Measurements from ENCODE around the gene PKP1.

The PKP1 gene

GRCh38 chr1:201376464-201377374 is 93.4 kb downstream of the PKP1 start:
- DNase-seq, result no peak

DNA sequence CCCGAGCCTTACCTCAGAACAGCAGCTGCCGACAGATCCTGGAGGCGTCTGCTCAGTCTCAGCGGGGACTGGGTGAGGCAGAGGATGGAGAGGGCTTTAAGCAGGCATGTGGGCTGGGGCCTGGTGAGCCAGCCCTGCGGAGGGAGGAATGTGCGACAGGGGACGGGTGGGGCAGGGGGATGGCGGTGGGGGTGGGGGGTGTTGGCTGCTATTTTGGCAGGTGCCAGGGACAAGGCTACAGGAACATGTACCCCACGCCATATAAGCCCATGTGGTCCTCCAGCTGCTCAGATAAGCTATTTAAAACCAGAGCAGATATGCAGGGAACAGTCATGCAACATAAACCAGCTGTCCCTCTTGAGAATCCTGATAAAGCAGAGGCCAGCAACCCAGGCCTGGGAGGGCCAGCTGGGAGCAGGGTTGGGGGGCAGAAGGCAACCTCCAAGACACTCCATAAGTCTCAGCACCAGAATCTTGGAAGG is 94.3 kb downstream of the PKP1 start, which contains the start of gene TNNT2:
TNNT2 (minus strand) TSS at position 70 of the 482 bp plus-strand sequence. CDS start 4,426 bp downstream, outside the sequence.
- no peak for DNase-seq

DNA sequence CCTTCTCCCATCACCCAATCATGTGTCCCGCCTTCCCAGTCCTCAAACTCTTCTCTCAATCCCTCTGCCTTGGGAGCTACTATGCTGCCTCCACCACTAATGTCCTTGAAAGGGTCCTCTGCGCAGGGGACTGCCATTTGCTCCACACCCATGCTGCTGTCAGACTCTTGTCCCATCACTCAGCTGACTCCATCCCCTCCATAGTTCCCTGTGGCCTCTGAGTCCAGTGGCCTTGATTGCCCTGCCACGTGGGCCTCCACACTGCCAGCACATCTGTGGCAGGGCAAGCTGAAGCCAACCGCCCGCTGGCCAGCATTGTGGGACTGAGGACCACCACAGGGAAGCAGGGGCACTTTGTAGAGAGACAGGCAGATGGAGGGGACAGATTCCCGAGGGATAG is 95.5 kb downstream of the PKP1 start:
- no peak for DNase-seq

DNA sequence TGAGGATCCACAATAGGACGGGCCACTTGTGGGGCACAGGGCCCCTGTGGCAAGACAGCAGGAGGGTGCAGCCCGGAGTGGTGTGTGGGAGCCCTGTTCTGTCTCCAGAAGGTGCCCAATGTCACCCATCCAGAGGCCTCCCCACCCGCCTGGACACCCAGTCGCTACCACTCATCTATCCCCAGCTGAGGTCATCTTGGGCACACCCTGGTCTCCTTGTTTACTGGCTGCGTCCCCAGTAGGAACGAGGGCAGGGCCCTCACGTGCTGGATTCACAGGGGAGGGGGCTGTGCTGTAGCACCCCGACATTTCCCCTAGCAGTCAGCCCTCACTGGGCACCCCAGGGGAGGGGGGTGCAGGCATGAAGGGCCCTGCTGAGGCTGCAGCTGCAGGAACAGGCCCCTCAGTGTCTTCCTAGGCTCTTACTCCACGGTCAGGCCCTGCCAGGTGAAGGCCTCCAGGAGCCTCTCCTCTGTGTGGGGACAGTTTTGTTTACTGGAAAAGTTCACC is 96.5 kb downstream of the PKP1 start:
- no peak for DNase-seq

DNA sequence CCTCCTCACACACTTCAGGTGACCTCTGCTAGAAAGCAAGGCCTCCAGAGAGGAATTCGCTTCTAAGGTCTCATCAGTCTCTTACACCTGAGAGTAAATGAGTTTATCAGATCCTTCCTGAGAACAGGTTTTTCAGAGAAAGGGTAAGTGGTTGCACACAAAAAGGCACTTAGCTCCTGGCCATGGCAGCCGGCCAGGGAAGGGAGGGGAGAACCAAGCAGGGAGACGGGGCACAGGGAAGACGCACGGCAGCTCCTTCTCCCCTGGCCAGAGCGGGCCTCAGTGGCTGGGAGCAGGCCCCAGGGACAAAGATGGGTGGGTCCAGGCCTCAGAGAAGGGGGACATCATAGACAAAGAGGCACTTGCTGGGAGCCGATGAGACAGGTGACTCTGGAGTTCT is 97.8 kb downstream of the PKP1 start:
- no peak for DNase-seq

All from NCI-H146 (cell line).